H1 (cell line): ENCODE measurements around the gene CUEDC2. TPM values are rescaled to one million over a fixed set of nuclear protein-coding genes. Genes with fewer than 3 reads are reported as not detected.

Experiments used
- BRCA1 ChIP-seq: IDR thresholded peaks from 2 replicates; pipeline ENCODE4 v1.6.1; 2012; ENCODE audit warnings: low read depth, low read length, improper control_type of control experiment
- CHD2 ChIP-seq: IDR thresholded peaks from 2 replicates; pipeline ENCODE4 v1.6.1; 2012; ENCODE audit warnings: low read length, improper control_type of control experiment
- CREB1 ChIP-seq: IDR thresholded peaks from 2 replicates; pipeline ENCODE4 v1.6.1; 2012; ENCODE audit warnings: inconsistent platforms
- EGR1 ChIP-seq: IDR thresholded peaks from 2 replicates; pipeline ENCODE4 v1.6.1; 2011; ENCODE audit warnings: low read depth, low read length, borderline replicate concordance
- GTF2F1 ChIP-seq: IDR thresholded peaks from 2 replicates; pipeline ENCODE4 v1.6.1; 2012; ENCODE audit warnings: low read depth, low read length, improper control_type of control experiment, borderline replicate concordance
- HDAC2 ChIP-seq, 2 experiments: fragments of 300-600 bp in 1 of 2; sonication (generic) in 1 of 2; IDR thresholded peaks; 2 replicates each; pipeline ENCODE4 v1.6.1; 2011 to 2012; ENCODE audit warnings: low read depth in 2 of 2, low read length in 2 of 2, mild to moderate bottlenecking in 2 of 2, moderate library complexity in 2 of 2, borderline replicate concordance in 1 of 2, inconsistent platforms in 1 of 2
- POLR2AphosphoS5 ChIP-seq: IDR thresholded peaks from 2 replicates; pipeline ENCODE4 v1.6.1; 2011; ENCODE audit warnings: low read depth, low read length
- SP1 ChIP-seq: IDR thresholded peaks from 2 replicates; pipeline ENCODE4 v1.6.1; 2011; ENCODE audit warnings: low read depth, low read length
- polyA plus RNA-seq, 7 experiments: library from polyadenylated mRNA; depleted of rRNA in 3 of 7; stranded (reverse) in 5 of 7; unstranded in 2 of 7; fragments of >200 nt in 5 of 7; fragments of 200-250 nt in 2 of 7; gene quantifications; 1 replicate in 5 of 7; 2 replicates in 1 of 7; 4 replicates in 1 of 7; pipeline versions ENCODE4 v1.2.1 to v1.2.3, GENCODE V29; 2011 to 2013; ENCODE audit warnings: missing spikeins in 2 of 7, mixed read lengths in 2 of 7
- total RNA-seq: library from RNA; stranded (reverse); fragmentation: NEBNext Ultra II Directional; extraction: Animal tissue kit (Norgen Biotek cat#: 25700); gene quantifications from 2 replicates; pipeline ENCODE4 v1.2.1, GENCODE V29; 2021
- TF ChIP-seq, protein P1 (sequence below): IDR thresholded peaks from 2 replicates; pipeline ENCODE4 v1.6.1; 2012; ENCODE audit warnings: inconsistent platforms
- TF ChIP-seq, protein P2 (sequence below): fragments of 300-600 bp; sonication (generic); IDR thresholded peaks from 2 replicates; pipeline ENCODE4 v1.7.1; 2012; ENCODE audit warnings: low read length, moderate library complexity, mild to moderate bottlenecking, inconsistent platforms; ENCODE audit not compliant: insufficient replicate concordance

The CUEDC2 gene
- total and polyA plus RNA-seq, 2 of the 8 experiments (the other 6 are each of a cell fraction or from before 2014, with no cell fraction given) = 41.7 to 55.2 TPM

DNA sequence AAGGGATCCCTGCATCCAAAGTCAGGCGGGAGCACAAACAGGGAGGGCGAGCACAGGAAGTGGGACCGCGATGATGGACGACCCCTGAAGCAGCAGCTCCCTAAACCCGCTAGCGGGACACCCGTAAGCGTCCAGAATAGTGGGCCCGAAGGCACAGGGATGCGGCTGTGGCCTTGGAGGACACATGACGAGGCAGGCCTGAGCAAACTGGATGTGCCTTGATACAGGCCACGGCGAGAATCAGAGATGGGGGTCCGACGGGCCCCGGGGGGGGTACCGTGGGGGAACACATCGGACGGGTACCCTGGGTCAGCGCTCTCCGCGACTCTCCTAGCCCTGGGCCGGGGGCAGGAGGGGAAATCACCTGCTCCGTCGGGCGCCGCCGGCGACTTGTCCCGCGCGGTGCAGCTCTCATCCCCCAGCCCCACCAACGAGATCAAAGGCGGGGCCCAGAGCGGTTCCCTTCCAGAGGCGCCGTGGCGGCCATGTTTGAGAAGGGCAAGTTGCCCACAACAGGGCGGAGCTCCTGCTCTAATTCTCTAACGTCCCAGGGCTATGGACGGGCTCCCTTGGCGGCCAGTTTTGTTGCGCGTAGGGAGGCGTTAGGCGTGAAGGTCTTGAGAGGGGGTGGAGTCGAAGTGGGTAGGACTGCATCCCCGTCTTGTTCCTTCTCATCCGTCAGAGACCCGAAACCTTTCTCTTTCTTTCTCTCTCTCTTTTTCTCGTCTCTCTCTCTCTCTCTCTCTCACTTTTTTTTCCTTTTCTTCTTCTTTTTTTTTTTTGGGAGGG is at the start of gene CUEDC2 (continued):
- TF ChIP-seq, protein P1, sequence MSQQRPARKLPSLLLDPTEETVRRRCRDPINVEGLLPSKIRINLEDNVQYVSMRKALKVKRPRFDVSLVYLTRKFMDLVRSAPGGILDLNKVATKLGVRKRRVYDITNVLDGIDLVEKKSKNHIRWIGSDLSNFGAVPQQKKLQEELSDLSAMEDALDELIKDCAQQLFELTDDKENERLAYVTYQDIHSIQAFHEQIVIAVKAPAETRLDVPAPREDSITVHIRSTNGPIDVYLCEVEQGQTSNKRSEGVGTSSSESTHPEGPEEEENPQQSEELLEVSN = peak; percentile 51; the same call in 1 of the 2 replicates
- TF ChIP-seq HDAC2 (IDR thresholded peaks at IDR 0.05; ENCODE audit: borderline replicate concordance in 1 of 2, low read depth in 2 of 2, low read length in 2 of 2) (0 out of 4 replicates have a peak, but pooled peaks of 1 of the 2 experiments have one; percentile 66), GTF2F1 (no peak), SP1 (peak; percentile 90), POLR2AphosphoS5 (peak; percentile 85), CHD2 (no peak), BRCA1 (no peak), EGR1 (peak; percentile 53; the same call in 1 of the 2 replicates), CREB1 (peak; percentile 74)
- TF ChIP-seq, protein P2, sequence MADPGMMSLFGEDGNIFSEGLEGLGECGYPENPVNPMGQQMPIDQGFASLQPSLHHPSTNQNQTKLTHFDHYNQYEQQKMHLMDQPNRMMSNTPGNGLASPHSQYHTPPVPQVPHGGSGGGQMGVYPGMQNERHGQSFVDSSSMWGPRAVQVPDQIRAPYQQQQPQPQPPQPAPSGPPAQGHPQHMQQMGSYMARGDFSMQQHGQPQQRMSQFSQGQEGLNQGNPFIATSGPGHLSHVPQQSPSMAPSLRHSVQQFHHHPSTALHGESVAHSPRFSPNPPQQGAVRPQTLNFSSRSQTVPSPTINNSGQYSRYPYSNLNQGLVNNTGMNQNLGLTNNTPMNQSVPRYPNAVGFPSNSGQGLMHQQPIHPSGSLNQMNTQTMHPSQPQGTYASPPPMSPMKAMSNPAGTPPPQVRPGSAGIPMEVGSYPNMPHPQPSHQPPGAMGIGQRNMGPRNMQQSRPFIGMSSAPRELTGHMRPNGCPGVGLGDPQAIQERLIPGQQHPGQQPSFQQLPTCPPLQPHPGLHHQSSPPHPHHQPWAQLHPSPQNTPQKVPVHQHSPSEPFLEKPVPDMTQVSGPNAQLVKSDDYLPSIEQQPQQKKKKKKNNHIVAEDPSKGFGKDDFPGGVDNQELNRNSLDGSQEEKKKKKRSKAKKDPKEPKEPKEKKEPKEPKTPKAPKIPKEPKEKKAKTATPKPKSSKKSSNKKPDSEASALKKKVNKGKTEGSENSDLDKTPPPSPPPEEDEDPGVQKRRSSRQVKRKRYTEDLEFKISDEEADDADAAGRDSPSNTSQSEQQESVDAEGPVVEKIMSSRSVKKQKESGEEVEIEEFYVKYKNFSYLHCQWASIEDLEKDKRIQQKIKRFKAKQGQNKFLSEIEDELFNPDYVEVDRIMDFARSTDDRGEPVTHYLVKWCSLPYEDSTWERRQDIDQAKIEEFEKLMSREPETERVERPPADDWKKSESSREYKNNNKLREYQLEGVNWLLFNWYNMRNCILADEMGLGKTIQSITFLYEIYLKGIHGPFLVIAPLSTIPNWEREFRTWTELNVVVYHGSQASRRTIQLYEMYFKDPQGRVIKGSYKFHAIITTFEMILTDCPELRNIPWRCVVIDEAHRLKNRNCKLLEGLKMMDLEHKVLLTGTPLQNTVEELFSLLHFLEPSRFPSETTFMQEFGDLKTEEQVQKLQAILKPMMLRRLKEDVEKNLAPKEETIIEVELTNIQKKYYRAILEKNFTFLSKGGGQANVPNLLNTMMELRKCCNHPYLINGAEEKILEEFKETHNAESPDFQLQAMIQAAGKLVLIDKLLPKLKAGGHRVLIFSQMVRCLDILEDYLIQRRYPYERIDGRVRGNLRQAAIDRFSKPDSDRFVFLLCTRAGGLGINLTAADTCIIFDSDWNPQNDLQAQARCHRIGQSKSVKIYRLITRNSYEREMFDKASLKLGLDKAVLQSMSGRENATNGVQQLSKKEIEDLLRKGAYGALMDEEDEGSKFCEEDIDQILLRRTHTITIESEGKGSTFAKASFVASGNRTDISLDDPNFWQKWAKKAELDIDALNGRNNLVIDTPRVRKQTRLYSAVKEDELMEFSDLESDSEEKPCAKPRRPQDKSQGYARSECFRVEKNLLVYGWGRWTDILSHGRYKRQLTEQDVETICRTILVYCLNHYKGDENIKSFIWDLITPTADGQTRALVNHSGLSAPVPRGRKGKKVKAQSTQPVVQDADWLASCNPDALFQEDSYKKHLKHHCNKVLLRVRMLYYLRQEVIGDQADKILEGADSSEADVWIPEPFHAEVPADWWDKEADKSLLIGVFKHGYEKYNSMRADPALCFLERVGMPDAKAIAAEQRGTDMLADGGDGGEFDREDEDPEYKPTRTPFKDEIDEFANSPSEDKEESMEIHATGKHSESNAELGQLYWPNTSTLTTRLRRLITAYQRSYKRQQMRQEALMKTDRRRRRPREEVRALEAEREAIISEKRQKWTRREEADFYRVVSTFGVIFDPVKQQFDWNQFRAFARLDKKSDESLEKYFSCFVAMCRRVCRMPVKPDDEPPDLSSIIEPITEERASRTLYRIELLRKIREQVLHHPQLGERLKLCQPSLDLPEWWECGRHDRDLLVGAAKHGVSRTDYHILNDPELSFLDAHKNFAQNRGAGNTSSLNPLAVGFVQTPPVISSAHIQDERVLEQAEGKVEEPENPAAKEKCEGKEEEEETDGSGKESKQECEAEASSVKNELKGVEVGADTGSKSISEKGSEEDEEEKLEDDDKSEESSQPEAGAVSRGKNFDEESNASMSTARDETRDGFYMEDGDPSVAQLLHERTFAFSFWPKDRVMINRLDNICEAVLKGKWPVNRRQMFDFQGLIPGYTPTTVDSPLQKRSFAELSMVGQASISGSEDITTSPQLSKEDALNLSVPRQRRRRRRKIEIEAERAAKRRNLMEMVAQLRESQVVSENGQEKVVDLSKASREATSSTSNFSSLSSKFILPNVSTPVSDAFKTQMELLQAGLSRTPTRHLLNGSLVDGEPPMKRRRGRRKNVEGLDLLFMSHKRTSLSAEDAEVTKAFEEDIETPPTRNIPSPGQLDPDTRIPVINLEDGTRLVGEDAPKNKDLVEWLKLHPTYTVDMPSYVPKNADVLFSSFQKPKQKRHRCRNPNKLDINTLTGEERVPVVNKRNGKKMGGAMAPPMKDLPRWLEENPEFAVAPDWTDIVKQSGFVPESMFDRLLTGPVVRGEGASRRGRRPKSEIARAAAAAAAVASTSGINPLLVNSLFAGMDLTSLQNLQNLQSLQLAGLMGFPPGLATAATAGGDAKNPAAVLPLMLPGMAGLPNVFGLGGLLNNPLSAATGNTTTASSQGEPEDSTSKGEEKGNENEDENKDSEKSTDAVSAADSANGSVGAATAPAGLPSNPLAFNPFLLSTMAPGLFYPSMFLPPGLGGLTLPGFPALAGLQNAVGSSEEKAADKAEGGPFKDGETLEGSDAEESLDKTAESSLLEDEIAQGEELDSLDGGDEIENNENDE = no peak
